GM12872 (cell line): Measurements from ENCODE around the gene LAMC2.

Experiments used
- TF ChIP-seq, protein P1 (sequence below): IDR thresholded peaks from 3 replicates; pipeline ENCODE4 v1.5.1; 2011; ENCODE audit warnings: low read depth, mild to moderate bottlenecking, low read length, moderate library complexity; ENCODE audit not compliant: insufficient read depth

Gene LAMC2

DNA sequence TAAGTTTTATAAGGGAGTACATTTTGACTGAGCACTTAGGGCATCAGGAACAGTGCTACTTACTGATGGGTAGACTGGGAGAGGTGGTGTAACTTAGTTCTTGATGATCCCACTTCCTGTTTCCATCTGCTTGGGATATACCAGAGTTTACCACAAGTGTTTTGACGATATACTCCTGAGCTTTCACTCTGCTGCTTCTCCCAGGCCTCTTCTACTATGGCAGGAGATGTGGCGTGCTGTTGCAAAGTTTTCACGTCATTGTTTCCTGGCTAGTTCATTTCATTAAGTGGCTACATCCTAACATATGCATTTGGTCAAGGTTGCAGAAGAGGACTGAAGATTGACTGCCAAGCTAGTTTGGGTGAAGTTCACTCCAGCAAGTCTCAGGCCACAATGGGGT, 41.3 kb upstream of the LAMC2 start:
- TF ChIP-seq, protein P1, sequence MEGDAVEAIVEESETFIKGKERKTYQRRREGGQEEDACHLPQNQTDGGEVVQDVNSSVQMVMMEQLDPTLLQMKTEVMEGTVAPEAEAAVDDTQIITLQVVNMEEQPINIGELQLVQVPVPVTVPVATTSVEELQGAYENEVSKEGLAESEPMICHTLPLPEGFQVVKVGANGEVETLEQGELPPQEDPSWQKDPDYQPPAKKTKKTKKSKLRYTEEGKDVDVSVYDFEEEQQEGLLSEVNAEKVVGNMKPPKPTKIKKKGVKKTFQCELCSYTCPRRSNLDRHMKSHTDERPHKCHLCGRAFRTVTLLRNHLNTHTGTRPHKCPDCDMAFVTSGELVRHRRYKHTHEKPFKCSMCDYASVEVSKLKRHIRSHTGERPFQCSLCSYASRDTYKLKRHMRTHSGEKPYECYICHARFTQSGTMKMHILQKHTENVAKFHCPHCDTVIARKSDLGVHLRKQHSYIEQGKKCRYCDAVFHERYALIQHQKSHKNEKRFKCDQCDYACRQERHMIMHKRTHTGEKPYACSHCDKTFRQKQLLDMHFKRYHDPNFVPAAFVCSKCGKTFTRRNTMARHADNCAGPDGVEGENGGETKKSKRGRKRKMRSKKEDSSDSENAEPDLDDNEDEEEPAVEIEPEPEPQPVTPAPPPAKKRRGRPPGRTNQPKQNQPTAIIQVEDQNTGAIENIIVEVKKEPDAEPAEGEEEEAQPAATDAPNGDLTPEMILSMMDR: no peak

DNA sequence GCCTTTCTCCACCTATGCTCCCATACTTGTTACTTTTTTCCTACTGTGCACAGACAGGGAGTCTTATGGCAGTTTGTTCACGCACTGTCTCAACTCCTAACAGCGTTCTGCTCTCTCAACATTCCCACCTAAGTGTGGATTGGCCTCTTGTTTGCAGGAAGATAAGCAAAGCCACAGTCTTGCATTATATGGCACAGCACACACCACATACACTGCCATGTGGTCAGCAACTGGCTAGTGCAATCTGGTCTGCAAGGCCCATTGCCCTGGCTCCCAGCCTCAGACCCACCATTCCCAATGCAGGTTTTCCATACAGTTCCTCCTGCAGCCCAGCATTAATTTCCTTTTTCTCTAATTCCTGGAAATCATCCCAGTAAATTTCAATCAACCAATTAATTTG, 38.3 kb upstream of the LAMC2 start:
- TF ChIP-seq, protein P1: no peak

DNA sequence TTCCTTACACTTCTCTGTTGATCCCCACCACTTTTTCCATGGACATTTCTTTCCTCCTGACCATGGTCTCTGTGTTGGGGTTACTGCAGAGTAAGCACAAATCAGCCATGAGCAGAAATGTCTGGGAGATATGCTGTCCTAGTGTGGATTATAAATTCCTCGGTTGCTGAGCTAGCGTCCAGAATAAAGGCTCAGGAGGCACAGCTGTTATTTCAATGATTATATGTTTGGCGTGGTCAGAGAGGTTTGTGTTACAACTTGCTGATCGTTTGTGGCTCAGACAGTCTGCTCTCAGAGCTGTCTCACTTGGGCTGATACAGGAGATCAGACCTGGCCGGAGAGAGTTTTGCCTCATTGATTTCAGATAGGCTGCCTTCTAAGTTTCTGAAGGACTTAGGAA, 37.5 kb upstream of the LAMC2 start:
- TF ChIP-seq, protein P1: no peak

DNA sequence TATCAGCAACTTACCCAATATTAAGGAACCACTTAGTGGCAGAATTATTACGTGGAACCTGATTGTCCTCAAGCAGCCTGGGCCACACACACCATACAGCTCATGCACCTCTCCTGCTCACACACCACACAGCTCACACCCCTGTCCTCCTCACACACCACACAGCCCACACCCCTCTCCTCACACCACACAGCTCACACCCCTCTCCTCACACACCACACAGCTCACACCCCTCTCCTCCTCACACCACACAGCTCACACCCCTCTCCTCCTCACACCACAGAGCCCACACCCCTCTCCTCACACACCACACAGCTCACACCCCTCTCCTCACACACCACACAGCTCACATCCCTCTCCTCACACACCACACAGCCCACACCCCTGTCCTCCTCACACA, 36.8 kb upstream of the LAMC2 start:
- TF ChIP-seq, protein P1: no peak

DNA sequence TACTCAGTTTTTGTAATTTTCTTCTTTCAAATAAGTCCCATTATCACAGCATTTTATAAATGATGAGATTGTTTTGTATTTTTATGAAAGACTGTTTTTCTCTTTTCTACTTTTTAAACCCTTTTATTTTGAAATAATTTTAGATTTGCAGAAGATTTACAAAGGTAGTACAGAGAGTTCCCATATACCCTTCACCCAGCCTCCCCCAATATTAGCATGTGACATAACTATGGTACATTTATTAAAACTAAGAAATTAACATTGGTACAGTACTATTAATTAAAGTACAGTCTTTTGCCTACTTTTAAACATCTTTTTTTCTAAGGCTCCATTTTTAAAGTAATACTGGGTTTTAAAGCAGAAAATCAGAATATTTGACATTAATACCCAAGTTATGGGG, 35.6 kb upstream of the LAMC2 start:
- TF ChIP-seq, protein P1: no peak

DNA sequence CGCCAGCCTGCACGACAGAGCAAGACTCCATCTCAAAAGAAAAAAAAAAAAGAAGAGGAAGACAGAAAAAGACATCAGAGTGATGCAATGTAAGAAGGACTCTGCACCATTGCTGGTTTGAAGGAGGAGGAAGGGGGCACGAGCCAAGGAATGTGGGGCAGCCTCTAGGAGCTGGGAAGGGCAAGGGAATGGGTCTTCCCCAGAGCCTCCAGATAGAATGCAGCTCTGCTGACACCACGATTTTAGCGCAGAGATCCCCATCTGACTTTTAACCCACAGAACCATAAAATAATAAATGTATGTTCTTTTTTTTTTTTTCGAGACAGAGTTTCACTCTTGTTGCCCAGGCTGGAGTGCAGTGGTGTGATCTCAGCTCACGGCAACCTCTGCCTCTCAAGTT, 33.9 kb upstream of the LAMC2 start:
- TF ChIP-seq, protein P1: no peak

DNA sequence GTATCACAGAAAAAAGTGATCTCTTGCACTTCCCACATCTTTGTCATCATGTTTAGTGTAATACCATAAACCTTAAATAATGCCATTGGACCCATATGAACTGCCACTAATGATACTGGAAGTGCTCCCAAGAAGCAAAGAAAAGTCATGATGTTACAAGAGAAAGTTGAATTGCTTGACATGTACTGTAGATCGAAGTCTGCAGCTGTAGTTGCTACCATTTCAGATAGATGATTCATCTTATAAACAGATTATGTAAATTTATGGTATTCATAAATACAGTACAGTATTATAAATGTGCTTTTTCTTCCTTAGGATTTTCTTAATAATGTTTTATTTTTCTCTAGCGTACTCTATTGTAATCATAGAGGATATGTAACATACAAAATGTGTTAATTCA, 30.1 kb upstream of the LAMC2 start:
- TF ChIP-seq, protein P1: no peak

DNA sequence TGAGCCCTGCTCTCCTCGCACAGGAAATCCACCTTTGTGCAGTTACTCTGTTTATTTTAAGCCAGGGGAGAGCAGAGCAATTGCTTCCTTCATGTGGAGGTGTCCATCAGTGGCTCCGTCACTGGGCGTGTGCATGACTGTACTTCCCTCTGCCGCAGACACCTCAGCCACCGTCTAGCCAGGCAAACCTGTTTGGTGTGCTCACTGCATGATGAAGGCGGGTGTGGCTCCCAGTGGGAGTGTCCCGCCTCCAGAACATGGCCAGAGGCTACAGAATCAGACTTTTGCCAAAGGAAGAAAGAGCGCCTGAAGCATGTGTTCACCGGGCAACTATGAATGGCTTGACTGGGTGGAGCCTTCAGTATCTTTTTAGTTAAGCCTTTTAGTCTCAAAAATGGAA, 26.1 kb upstream of the LAMC2 start:
- TF ChIP-seq, protein P1: no peak
